Measurements from ENCODE around the gene INPP5J. TPM values are rescaled to one million over a fixed set of nuclear protein-coding genes. Genes with fewer than 3 reads are reported as not detected.

INPP5J gene
- total and polyA plus RNA-seq, 10 donors = 0.14 to 0.87 (median 0.43) TPM; not detected in 2

DNA sequence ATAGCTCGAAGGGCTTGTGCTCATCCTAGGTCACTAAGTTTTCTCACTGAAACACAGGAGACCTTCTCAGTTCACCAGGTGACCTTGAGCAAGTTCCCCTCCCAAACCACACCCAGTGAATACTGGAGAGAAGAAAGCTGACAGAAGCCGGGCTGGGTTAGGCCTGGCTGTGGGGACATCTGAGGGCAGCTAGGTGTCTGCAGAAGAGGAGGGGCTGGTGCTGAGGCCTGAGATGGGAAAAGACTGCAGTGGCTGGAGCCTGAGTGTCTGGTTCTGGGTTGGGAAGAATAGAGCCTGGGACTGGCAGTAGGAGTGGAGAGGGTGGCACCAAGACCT is 602 bp upstream of the INPP5J start:
- Histone ChIP-seq H3K36me3 (no peaks in the 10 kb centered on the region), H3K27ac (no peak overlapping the region), H3K9me3 (no peaks in the 10 kb centered on the region), H3K4me1 (peaks cover 0 to 15% (median 2%) of the 10 kb centered on the region in 6 donors), H3K4me3 (no peak overlapping the region), H3K27me3 (replicated peaks in 1 of 7) (peaks cover 0 to 7% (median 0%) of the 10 kb centered on the region in 7 donors)
- WGBS, 5 donors = 69 to 91% (median 78%) methylated on average over 2 of the region's 2 CpGs
- TF ChIP-seq POLR2A (IDR thresholded peaks at IDR 0.05) (no peak), POLR2AphosphoS5 (IDR thresholded peaks at IDR 0.05) (no peak)
- TF ChIP-seq, protein P1, sequence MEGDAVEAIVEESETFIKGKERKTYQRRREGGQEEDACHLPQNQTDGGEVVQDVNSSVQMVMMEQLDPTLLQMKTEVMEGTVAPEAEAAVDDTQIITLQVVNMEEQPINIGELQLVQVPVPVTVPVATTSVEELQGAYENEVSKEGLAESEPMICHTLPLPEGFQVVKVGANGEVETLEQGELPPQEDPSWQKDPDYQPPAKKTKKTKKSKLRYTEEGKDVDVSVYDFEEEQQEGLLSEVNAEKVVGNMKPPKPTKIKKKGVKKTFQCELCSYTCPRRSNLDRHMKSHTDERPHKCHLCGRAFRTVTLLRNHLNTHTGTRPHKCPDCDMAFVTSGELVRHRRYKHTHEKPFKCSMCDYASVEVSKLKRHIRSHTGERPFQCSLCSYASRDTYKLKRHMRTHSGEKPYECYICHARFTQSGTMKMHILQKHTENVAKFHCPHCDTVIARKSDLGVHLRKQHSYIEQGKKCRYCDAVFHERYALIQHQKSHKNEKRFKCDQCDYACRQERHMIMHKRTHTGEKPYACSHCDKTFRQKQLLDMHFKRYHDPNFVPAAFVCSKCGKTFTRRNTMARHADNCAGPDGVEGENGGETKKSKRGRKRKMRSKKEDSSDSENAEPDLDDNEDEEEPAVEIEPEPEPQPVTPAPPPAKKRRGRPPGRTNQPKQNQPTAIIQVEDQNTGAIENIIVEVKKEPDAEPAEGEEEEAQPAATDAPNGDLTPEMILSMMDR (IDR thresholded peaks at IDR 0.05 in 8 of 11, conservative IDR thresholded peaks at IDR 0.05 in 3 of 11) = no peak
- intact Hi-C loops (cut with DNase I; ENCODE audit: low total_unique reads) = no loop called here
- DNase-seq = no peak

GRCh38 chr22:31123292-31123602 is 481 bp downstream of the INPP5J start:
- WGBS, 5 donors = 81 to 88% (median 83%) methylated on average over 4 of the region's 4 CpGs
- H3K9me3 ChIP-seq = no peaks in the 10 kb centered on the region
- peak overlapping the region in 1 of 8 donors; percentile 22 for H3K4me3 ChIP-seq
- H3K36me3 ChIP-seq = no peaks in the 10 kb centered on the region
- no peak for DNase-seq
- H3K27me3 ChIP-seq (replicated peaks in 1 of 7) = peaks cover 0 to 17% (median 0%) of the 10 kb centered on the region in 7 donors
- intact Hi-C loops (cut with DNase I; ENCODE audit: low total_unique reads) = no loop called here
- H3K27ac ChIP-seq = no peak overlapping the region
- no peak for TF ChIP-seq POLR2A (IDR thresholded peaks at IDR 0.05)
- no peak for TF ChIP-seq POLR2AphosphoS5 (IDR thresholded peaks at IDR 0.05)
- TF ChIP-seq, protein P1 (IDR thresholded peaks at IDR 0.05 in 8 of 11, conservative IDR thresholded peaks at IDR 0.05 in 3 of 11) = no peak
- peaks cover 0 to 20% (median 4%) of the 10 kb centered on the region in 6 donors for H3K4me1 ChIP-seq

DNA sequence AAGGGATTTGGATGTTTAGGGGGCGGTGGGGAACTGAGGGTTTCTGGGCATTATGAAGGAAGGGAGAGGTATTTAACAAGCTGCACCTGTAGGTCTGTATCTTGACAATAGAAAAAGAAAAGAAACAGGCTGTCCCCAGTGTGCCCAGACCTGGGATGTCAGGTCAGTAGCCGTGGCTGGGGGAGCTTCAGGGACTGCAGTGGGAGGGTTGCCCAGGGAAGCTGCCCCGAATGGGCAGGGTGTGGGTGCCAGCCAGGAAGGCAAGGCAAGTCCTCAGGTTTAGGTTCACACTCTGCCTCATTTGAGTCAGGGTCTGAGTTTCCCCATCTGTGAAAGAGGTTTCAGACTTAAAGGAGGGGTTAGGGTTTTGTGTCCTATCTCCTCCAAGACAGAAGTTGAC is 1.5 kb downstream of the INPP5J start:
- no peak overlapping the region for H3K27ac ChIP-seq
- H3K9me3 ChIP-seq = no peaks in the 10 kb centered on the region
- no peak overlapping the region for H3K4me3 ChIP-seq
- peaks cover 0 to 16% (median 4%) of the 10 kb centered on the region in 6 donors for H3K4me1 ChIP-seq
- TF ChIP-seq POLR2AphosphoS5 (IDR thresholded peaks at IDR 0.05) = no peak
- no peak for TF ChIP-seq POLR2A (IDR thresholded peaks at IDR 0.05)
- TF ChIP-seq, protein P1 (IDR thresholded peaks at IDR 0.05 in 8 of 11, conservative IDR thresholded peaks at IDR 0.05 in 3 of 11) = no peak
- peak; percentile 43 for DNase-seq
- H3K36me3 ChIP-seq = no peaks in the 10 kb centered on the region
- WGBS, 5 donors = 78 to 96% (median 83%) methylated on average over 3 of the region's 3 CpGs
- intact Hi-C loops (cut with DNase I; ENCODE audit: low total_unique reads) = no loop called here
- peaks cover 0 to 20% (median 0%) of the 10 kb centered on the region in 7 donors for H3K27me3 ChIP-seq (replicated peaks in 1 of 7)

DNA sequence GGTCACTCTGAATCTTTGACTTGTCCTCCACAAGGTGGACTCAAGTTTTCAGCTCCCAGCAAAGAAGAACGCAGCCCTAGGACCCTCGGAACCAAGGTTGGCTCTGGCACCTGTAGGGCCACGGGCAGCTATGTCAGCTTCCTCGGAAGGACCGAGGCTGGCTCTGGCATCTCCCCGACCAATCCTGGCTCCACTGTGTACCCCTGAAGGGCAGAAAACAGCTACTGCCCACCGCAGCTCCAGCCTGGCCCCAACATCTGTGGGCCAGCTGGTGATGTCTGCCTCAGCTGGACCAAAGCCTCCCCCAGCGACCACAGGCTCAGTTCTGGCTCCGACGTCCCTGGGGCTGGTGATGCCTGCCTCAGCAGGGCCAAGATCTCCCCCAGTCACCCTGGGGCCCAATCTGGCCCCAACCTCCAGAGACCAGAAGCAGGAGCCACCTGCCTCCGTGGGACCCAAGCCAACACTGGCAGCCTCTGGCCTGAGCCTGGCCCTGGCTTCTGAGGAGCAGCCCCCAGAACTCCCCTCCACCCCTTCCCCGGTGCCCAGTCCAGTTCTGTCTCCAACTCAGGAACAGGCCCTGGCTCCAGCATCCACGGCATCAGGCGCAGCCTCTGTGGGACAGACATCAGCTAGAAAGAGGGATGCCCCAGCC is 2.2 kb downstream of the INPP5J start:
- Histone ChIP-seq H3K9me3 (no peaks in the 10 kb centered on the region), H3K27me3 (replicated peaks in 1 of 7) (peaks cover 0 to 20% (median 0%) of the 10 kb centered on the region in 7 donors), H3K27ac (no peak overlapping the region), H3K4me1 (peaks cover 0 to 15% (median 4%) of the 10 kb centered on the region in 6 donors), H3K4me3 (no peak overlapping the region), H3K36me3 (no peaks in the 10 kb centered on the region)
- intact Hi-C loops (cut with DNase I; ENCODE audit: low total_unique reads) = no loop called here
- TF ChIP-seq POLR2A (IDR thresholded peaks at IDR 0.05) = no peak
- TF ChIP-seq POLR2AphosphoS5 (IDR thresholded peaks at IDR 0.05) = no peak
- TF ChIP-seq, protein P1 (IDR thresholded peaks at IDR 0.05 in 8 of 11, conservative IDR thresholded peaks at IDR 0.05 in 3 of 11) = no peak
- peak; percentile 68 for DNase-seq
- 81 to 90% (median 86%) methylated on average over 9 to 14 of the region's 14 CpGs for WGBS, 5 donors

All from spleen (tissue), 11 donors.